Renal cortical epithelial cell (primary cell): ENCODE results near the gene CCDC57. TPM values are rescaled to one million over a fixed set of nuclear protein-coding genes. Genes with fewer than 3 reads are reported as not detected.

Source experiments
- DNase-seq: peaks from one replicate; pipeline ENCODE4 v3.0.0-alpha.2; 2011; ENCODE audit warnings: low read depth
- total RNA-seq: library from RNA; depleted of rRNA; stranded (reverse); fragments of >200 nt; gene quantifications from 2 replicates; pipeline ENCODE4 v1.2.3, GENCODE V29; 2014

The CCDC57 gene
- total RNA-seq, 1 donor from 2014 or later, result 28.2 TPM

DNA sequence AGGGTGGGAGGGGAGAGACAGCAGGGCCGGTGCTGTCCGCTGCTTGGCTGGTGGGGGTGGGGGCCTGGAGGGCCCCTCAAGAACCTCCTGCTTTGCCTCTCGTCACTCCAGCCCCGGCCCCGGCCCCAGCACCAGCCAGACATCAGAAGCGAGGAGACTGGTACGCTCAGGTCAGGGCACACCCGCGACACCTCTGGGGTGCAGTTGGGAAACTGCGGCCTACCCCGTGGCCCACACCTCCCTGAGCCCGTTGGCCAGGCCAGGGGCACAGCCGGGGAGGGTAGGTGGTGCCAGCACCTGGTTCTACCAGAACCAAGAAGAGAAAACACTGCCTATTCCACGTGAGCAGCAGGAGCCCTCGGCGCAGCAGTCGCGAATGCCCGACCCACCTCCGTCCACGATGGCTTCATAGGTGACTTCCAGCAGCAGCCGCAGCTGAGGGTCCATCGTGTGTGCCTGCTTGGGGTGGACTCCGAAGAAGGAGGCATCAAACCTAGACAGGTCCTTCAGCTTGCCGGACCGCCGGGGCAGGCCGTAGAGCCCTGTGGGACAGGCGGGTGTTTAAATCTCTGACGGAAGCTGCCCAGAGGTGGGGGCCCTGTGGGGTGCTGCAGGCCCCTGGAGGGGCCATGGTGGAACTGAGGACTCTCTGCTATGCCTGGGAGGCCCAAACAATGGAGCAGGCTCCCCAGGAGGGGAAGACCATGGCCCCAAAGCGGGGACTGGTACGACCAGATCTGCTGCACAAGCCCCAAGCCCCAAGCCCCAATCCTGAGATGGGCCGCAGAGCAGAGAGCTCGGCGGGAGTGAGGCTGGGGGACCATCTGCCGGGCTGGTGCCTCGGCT lies 117.5 kb downstream of the CCDC57 start:
- no peak for DNase-seq

DNA sequence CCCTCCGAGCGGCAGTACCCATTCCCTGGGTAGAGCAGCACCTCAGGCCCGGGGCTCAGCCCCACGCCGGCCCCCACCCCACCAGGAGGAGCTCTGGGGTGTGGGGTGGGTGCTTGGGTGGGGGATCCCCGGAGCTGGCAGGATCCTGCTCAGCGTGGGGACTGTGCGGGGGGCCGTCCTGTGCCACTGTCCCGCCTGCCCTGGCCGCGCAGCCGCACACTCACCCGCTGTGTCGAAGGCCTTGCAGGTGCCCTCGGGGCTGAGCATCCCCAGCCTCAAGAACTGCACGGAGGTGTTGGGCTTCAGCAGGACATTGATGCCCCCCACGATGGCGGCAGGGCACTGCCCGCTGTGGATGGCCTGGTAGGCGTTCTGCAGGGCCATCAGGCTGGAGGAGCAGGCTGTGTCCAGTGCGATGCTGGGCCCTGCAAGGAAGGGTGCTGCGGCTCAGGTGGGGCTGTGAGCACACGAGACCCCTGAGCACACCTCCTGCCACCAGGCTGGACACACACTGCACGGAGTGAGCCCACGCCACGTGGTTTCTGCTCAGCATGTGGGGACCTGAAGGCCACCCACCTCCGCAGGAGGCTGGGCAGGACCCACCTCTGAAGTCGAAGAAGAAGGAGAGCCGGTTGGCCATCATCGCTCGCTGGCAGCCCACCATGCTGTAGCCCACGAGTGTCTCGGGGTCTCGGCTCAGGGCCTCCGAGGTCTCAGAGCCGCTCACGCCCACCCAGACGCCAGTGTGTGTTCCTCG lies 119.5 kb downstream of the CCDC57 start:
- DNase-seq, result no peak

DNA sequence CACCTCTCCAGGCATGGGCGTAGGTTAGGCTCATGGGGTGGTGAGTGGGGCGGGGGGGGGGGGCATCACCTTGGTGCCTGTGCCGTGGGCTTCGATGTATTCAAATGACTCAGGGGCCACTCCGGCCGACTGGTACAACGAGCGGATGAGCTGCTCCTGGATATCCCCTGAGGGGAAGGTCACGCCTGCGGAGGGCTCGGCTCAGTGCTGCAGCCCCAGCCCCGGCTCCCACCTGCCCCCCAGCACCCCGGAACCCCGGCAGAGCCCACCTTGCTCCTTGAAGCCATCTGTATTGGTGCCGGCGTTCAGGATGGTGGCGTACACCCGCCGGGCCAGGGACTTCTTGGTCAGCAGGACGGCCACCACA lies 120.0 kb downstream of the CCDC57 start:
- no peak for DNase-seq

DNA sequence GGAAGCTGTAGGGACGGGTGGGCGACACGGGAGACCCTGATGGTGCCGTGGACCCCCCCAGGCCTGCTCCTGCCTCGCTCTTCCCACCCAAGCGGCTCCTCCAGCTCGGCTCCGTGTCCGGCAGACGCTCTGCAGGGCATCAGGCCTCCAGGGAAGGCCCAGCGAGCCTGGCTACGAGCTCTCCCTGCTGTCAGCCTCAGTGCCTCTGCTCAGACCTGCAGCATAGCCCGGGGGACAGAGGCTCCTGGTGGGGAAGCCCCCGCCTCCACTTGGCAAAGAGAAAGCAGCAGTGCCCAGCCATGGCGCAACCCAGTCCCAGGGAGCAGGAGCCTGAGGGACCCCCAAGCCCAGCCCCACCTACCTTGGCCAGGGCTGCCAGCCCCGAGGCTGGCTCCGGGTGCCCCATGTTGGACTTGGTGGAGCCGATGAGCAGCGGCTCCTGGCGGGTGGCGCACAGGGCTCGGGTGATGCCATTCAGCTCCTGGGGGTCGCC lies 120.5 kb downstream of the CCDC57 start:
- DNase-seq, result no peak

DNA sequence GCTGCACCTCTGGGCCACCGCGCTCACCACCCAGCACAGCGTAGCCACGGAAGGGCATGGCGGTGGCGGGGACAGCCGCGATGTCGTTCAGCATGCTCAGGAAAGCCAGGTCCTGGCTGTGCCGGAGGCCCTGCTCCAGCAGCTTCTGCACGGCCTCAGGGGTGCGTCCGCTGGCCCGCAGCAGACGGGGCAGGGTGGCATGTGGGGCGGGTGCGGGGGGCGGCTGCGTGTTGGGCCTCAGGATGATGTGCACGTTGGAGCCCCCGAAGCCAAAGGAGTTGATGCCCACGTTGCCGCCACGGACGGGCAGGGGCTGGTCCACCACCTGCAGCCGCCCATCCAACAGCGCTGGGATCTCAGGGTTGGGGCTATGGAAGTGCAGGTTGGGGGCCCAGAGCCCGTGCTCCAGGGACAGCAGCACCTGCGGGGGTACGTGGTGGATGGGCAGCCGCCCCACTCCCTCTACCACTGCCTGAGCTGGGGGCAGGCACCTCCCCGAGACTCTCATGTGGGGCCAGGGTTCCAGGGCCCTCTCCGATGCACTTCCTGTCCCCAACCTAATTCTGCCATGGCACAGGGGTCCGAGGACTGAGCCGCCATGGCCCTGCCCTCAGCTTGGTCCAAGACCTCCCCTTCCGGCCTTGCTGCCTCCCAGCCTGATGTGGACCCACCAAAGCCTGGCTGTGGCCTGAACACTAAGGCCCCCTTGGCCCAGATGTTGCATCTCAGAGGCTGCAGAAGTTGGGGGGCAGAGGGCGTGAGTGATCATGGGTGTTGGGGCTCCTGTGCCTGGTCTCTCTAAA lies 121.2 kb downstream of the CCDC57 start:
- no peak for DNase-seq

DNA sequence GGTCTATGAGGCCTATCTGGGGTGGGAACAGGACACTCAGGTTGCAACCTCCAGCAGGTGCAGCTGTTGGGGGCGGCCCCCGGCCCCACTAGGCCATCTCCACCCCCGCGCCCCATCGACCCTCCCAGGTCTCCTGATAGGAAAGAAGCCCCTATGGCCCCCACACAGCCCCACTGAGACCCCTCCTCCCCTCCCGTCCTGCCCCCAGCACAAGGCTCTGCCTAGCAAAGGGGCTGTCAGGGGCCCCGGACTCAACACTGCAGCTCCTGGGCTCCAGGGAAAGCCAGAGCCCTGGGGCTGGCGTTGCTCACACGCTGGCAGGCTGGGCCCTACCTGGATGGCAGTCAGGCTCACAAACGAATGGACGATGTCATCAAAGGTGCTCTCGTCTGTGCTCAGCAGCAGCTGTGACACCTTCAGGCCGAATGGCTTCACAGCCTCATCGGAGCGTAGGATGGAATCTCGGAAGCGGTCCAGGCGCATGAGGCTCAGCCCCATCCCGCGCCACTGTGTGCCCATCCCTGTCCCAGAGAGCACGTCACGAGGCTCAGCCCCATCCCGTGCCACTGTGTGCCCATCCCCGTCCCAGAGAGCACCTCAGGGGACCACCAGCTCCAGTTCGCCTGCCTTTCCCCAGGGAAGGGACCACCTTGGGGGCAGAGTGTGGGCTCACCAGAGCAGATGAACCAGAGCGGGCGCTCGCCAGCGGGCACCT lies 121.9 kb downstream of the CCDC57 start:
- no peak for DNase-seq

DNA sequence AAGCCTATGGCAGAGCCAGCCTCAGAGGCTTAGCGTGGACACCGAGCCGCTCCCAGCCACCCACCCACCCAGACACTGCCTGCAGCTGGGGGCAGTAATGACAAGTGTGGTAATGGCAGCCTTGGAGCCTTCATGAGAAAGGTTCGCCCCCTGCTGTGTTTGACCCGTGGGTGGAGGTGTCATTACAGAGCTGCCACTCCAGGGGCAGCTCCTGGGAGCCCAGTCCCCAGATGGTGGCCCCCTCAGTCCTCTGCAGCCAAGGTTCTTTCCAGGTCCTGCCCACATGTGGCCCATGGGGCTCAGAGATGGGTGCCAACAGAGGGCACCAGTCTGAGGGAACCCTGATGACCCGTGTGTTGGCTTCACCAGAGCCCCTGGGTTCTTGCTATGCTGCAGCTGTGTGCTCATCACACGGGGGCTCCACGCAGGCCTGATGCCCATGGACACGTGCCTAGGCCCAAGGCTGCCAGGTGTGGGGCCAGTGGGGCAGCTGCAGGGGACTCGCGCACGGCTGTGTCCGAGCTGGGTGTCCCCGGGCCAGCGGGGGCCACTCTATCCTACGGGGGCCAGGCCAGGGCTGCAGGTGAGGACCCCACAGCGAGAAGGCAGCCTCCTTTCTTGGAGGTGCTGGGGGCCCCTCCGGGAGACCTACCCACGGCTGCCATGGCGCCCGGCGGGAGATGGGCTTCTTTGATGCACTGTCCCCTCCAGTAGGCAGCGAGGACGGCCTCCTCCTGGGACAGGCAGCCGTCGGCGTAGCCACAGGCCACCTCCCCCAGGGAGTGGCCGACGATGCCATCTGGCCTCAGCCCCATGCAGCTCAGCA lies 122.7 kb downstream of the CCDC57 start:
- no peak for DNase-seq

DNA sequence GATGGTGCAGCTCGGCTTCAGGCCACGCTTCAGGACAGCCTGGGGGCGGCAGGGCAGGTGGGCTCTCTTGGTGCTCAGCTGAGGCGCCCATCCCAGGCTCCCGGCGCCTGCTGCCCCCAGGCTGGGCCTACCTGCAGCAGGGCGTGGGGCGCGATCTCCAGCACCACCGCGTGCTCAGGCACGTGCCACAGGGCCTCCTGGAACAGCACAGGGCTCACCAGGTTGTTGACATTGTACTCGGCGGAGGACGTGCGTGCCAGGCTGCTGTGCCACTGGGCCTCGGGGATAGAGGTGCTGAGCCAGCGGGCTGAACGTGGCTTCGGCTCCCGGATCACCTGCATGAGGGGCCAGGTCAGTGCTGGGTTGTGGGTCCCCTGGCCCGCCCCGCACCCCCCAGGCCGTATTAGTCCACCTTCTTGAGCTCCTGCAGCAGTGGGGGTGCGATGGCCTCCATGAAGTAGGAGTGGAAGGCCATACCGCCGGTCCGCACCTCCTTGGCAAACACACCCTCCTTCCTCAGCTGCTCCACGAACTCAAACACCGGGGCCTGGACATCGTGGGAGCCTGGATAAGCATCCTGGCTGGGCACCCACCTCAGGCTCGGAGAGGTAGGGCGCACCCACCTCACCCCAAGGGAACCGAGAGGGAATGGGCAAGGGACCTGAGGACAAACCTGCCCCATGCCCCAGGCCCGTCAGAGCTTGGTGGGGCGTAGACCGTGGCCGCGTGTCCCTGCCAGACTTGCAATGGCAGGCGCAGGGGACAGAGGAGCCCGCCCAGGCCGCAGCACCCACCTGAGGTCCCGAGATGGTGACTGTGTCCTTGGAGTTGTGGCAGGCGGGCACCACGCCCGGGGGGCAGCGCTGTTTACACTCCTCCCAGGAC lies 123.6 kb downstream of the CCDC57 start:
- DNase-seq, result no peak

DNA sequence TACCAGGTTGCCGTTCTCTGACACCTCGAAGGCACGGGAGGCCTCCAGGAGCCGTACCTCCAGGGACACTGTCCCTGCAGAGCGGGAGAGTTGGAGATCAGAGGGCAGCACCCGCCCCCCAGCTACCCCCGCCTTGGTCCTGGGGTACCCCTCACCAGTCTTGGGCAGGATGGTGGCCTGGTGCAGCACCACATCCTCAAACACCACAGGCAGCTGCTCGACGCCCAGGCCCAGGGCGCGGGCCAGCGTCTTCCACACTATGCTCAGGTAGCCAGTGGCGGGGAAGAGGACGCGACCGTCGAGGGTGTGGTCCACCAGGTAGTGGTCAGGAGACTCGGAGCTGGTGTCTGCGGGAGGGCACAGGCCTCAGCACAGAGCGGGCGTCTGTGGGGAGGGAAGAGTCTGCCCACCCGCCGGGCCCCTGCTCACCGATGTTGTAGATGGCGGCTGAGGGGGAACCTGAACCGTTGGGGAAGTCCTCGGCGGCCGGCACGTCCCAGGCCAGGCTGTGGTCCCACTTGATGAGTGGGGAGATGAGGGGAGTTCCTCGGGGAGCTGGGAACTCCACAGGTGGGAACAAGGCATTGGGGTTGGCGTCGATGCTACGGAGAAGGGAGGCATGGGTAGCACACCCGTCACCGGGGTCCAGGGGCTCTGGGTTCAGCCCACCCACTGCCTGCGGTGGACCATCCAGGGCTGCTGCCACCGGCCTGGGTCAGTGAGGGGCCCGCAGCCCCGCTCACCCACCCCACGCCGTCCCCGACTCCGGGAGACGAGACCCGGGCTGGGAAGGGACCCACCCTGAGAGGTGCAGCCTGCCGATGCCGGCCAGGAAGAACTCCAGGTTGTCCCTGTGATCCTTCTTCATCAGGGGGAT lies 124.4 kb downstream of the CCDC57 start:
- DNase-seq, result no peak

DNA sequence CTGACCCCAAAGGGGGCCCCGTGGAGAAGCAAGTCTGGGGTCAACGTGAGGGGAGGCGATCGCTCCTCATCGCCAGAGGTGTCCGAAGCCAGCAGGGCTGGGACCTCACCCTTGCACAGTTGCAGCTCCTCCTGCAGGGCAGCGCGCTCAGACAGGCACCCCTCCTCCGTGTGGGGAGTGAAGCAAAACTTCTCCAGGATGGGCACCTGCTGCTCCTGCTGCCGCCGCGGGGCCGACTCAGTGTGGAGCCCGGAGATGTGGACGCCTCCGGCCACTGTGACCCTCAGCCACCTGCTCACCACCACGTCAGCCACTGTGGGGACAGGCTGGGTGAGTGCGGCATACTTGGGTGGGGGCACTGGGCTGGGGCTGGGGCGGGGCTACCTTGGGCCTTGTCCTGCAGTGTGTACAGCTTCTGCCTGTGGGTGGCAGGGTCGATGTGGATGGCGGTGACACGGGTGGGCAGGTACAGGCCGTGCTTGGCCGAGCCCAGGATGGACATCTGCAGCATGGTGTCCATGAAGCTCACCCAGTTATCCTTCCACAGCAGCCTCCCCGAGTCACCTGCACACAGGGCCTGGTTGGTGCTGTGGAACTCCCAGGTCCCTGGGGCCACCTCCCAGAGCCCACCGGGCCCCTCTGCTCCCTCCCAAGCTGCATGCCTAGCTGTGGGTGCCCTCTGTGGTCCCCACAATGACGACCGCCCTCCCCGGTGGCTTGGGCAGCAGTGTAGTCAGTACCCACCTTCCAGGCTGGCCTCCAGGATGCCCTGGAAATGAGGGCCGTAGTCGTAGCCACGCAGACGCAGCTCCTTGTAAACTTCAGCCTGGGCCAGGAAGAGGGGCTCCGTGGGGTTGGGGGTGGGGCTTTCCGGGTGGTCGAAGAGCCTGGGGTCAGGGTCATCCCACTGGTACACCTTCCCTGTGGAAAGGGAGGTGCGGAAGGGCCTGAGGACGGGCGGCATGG lies 125.4 kb downstream of the CCDC57 start:
- DNase-seq, result no peak

DNA sequence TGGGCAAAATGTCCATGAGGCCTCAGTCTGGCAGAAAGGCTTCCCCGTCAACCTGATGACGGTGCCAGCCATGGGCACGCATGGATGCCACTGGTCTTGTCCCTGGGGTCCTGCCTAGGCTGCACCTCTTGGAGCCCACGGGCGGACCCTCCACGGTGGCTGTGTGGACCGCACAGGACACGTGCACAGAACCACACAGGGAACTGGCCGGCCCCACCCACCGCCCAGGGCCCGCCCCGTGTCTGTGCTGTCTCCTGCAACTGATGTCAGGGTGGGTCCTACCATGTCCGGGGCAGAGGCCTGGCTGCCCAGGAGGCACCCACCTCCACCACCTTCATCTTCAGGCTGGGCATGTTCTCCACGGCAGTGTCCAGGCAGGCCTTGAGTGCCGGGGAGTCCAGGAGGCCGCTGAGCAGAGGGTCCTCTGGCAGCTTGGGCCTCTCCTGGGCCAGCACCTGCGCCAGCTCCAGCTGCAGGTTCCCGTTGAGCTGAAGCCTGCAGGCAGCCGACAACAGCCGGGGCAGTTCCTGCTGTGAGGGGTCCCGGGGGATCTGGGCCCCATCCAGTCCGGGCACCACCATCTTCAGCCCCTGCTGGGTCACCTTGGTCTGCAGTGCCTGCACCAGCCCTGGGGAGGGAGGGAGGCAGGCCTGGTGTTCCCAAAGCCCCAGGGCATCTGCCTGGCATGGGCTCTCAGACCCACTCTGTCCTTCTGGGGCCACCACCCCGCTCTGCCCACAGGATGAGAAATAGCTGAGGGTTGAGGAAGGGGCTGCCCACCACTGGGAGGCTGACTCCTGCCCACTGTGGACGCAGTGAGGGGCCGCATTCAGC lies 126.5 kb downstream of the CCDC57 start:
- DNase-seq, result no peak

DNA sequence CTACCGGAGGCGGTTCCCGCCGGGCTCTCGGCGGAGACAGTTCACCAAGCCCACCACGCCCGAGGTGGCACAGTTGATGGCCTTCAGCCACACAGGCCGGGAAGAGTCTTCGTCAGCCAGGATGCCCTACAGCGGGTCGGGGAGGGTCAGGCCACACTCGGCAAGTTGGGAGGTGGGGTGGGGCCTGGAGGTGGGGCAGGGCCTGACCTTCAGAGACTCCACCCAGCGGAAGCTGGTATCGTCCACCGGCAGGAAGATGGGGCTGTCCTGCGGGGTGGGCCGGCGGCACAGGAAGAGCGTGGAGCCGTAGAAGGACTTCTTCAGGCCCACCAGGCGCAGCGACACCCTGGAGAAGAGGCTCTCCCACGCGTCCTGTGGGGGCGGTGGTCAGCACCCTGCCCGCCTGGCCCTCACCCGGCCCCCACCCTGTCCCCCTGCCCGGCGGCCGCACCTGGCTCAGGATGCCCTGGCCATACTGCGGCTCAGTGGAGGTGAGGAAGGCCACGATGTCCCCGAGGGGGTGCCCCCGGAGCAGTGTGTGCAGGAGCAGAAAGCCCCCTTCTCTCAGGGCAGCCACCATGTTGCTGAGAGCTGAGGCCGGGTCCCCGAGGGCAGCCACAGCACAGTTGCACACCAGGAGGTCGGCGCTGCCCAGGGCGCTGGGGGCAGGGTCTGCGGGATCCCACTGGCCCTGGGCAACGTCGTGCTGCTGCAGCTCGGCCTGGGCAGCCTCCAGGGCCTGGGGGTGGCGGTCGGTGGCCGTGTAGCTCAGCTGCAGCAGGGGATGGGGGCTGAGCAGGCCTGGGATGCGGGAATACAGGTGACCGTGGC lies 127.4 kb downstream of the CCDC57 start:
- DNase-seq, result no peak

DNA sequence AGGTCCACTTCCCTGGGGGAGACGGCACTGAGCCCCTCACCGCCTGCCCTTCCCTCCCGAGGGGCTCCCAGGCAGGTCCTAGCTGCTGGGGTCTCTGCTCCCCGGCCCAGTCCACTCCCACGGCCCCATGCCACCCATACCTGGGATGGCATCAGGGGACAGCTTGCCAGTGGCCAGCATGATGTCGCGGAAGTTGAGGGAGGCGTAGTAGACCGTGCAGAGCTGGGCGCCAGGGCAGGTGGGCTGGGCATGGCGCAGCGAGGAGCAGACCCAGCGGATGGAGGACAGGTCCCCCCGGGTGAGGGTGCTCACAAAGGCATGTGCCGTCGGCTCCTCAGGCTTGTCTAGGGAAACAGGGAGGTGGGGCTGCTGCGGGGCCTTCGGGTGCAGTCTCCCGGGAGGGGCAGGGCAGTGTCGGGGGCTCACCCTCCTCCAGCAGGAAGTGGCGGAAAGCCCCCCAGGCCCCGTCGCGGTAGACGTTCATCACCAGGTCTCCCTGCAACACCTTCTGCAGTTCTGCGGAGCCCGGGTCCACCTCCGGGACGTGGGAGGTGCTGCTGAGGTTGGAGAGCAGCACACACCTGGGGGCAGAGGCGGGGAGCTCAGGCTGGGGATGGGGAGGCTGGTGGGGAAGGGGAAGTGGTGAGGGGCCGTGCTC lies 128.1 kb downstream of the CCDC57 start:
- no peak for DNase-seq

DNA sequence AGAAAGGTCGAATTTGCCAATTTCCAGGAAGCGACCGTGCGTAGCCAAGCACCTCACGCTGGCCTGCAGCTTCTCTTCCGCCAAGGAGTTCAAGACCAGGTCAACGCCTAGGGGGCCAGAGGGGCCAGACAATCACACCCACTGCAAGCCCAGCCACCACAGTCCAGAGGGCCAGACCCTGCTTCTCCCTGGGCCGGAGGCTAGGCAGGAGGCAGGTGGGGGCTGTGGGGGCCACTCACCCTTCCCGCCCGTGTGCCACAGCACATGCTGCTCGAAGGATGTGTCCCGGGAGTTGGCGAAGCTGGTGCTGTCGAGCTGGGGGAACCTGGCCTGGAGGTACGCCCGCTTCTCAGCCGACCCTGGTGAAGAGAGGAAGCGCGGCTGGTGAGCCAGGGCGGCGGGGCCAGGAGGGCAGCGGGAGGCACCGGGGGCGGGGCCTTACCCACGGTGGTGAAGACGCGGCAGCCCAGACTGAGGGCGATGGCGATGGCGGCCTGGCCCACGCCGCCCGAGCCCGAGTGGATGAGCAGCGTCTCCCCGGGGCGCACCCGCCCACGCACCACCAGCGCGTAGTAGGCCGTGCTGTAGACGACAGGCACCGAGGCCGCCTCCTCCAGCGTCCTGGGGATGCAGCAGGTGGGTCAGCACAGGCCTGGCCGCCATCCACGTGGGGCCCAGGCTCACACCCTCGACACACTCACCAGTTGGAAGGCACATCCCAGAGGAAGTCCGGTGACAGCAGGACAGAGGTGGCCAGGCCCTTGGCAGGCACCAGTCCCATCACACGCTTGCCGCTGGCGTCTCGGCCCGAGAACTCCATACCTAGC lies 128.9 kb downstream of the CCDC57 start:
- DNase-seq, result no peak
